ENCODE measurements around the gene NSRP1.
A peak's percentile ranks its signal among the peaks of the same experiment; 100 is the strongest.
"Not testable (repeated sequence)": the region's sequence is repeated elsewhere in the genome, so short reads cannot be mapped to it uniquely, and the experiment has no call there.

NSRP1 gene

GRCh38 chr17:30116345-30116660, 313 bp upstream of the NSRP1 start:
- POLR2A ChIA-PET: interaction anchor here (1.1 kb wide), 1 partner anchor 9 kb away, joined by 3 read pairs; no protein-coding TSS in a partner anchor
- CTCF ChIA-PET: interaction anchor here (4.4 kb wide), 1 partner anchor 12 kb away, joined by 35 read pairs; no protein-coding TSS in a partner anchor
- TF ChIP-seq ZNF384 (IDR thresholded peaks at IDR 0.05): no peak
- 0 out of 2 replicates have a peak, but pooled peaks have one; percentile 3 for TF ChIP-seq L3MBTL2 (conservative IDR thresholded peaks at IDR 0.05)

DNA sequence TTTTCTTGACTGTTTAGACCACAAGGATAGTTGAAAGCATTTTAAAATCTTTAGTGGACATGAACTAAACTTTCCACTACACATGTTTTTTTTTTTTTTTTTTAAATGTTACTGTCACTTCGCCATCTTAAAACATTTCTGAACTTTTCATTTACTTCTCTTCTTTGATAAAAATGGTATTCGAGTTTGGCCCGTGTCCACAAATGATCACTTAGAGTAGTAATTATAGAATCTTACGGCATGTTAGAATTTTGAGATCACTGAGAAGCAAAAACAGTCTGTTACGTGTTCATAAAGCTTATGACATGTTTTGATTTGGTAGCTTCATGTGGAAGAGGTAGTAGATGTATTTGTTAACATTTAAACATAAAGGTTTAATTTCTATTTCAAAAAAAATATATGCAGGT, 1.1 kb downstream of the NSRP1 start:
- no peak for DNase-seq (ENCODE audit: extremely low spot score)
- ChIA-PET POLR2A (interaction anchor here (1.0 to 2.3 kb wide), 5 partner anchors 8 to 174 kb away, joined by 3 to 9 read pairs (median 8); partner anchors contain the start of gene BLMH), CTCF (interaction anchor here (0.6 to 1.7 kb wide), 2 partner anchors 13 to 482 kb away, joined by 3 to 6 read pairs; no protein-coding TSS in a partner anchor)
- TF ChIP-seq L3MBTL2 (conservative IDR thresholded peaks at IDR 0.05) (no peak), HDGF (IDR thresholded peaks at IDR 0.05; ENCODE audit: borderline replicate concordance) (no peak), SUZ12 (IDR thresholded peaks at IDR 0.05) (no peak), ELF4 (IDR thresholded peaks at IDR 0.05) (no peak), TARDBP (IDR thresholded peaks at IDR 0.05) (no peak), ZNF384 (IDR thresholded peaks at IDR 0.05) (peak; percentile 70), LEF1 (IDR thresholded peaks at IDR 0.05; ENCODE audit: borderline replicate concordance) (no peak), SP1 (IDR thresholded peaks at IDR 0.05) (no peak)

More at GRCh38 chr17:30116345-30116660, 313 bp upstream of the NSRP1 start:
- DNase-seq (ENCODE audit: extremely low spot score): no peak

- DNase-seq (ENCODE audit: extremely low spot score): not testable (repeated sequence)
- CTCF ChIA-PET: interaction anchor here (0.6 to 1.7 kb wide), 2 partner anchors 14 to 54 kb away, joined by 4 to 6 read pairs; no protein-coding TSS in a partner anchor
- POLR2A ChIA-PET: interaction anchor here (1.0 to 2.3 kb wide), 2 partner anchors 106 to 173 kb away, joined by 3 to 8 read pairs; partner anchors contain the start of gene BLMH
- TF ChIP-seq ZNF384 (IDR thresholded peaks at IDR 0.05): peak; percentile 35; the same call in 1 of the 2 replicates
Measured at GRCh38 chr17:30118635-30119034, 2.0 kb downstream of the NSRP1 start.

DNA sequence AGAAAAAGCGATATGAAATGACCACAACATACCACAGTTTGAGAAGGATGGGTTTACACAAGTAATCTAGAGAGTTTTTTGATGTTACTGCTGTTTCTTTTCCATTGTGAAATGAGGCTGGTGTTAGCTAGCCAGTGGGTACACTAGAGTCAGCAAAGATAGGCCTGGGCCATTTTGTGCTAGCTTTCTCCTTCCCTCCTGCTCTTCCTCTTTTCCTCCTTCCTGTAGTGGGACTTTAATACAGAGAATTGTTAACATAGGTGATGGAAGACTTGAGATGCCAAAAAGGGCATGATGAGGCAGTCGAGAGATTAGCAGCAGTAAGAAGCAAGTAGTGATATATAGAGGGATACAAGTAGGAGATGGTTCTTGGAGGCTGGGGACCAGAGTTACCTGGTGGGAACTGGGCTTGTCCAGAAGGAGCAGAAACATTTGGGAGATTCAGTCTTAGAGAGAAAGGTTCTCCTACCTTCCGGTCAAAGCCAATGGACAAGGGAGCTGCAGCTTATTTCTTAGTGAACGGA, 7.7 kb downstream of the NSRP1 start:
- CTCF ChIA-PET: interaction anchor here (0.6 to 2.2 kb wide), 5 partner anchors 18 to 212 kb away, joined by 3 to 13 read pairs (median 4); no protein-coding TSS in a partner anchor
- TF ChIP-seq BHLHE40 (IDR thresholded peaks at IDR 0.05; ENCODE audit: borderline replicate concordance): no peak
- no peak for TF ChIP-seq ARNT (IDR thresholded peaks at IDR 0.05)
- no peak for TF ChIP-seq SUZ12 (IDR thresholded peaks at IDR 0.05)
- no peak for TF ChIP-seq ELF4 (IDR thresholded peaks at IDR 0.05)
- no peak for TF ChIP-seq NFRKB (IDR thresholded peaks at IDR 0.05)
- no peak for TF ChIP-seq L3MBTL2 (conservative IDR thresholded peaks at IDR 0.05)
- TF ChIP-seq HDGF (IDR thresholded peaks at IDR 0.05; ENCODE audit: borderline replicate concordance): no peak
- no peak for TF ChIP-seq FOXM1 (IDR thresholded peaks at IDR 0.05; ENCODE audit: borderline replicate concordance)
- TF ChIP-seq SP1 (IDR thresholded peaks at IDR 0.05): no peak
- no peak for TF ChIP-seq CTBP1 (IDR thresholded peaks at IDR 0.05; ENCODE audit: borderline replicate concordance)
- no peak for TF ChIP-seq FOXA1 (IDR thresholded peaks at IDR 0.05)
- no peak for TF ChIP-seq PKNOX1 (IDR thresholded peaks at IDR 0.05)
- no peak for TF ChIP-seq FOXK2 (IDR thresholded peaks at IDR 0.05)
- TF ChIP-seq ZNF384 (IDR thresholded peaks at IDR 0.05): no peak
- no peak for TF ChIP-seq TARDBP (IDR thresholded peaks at IDR 0.05)
- no peak for TF ChIP-seq LEF1 (IDR thresholded peaks at IDR 0.05; ENCODE audit: borderline replicate concordance)
- POLR2A ChIA-PET: interaction anchor here (0.7 to 2.4 kb wide), 2 partner anchors 20 to 167 kb away, joined by 5 to 8 read pairs; partner anchors contain the start of gene BLMH

GRCh38 chr17:30130121-30130520, 13.5 kb downstream of the NSRP1 start:
- TF ChIP-seq CTBP1 (IDR thresholded peaks at IDR 0.05; ENCODE audit: borderline replicate concordance) (no peak), HDGF (IDR thresholded peaks at IDR 0.05; ENCODE audit: borderline replicate concordance) (no peak), L3MBTL2 (conservative IDR thresholded peaks at IDR 0.05) (no peak)
- CTCF ChIA-PET: no interaction called here
- no peak for DNase-seq (ENCODE audit: extremely low spot score)
- POLR2A ChIA-PET: no interaction called here

More for the DNA sequence above, 7.7 kb downstream of the NSRP1 start:
- no peak for DNase-seq (ENCODE audit: extremely low spot score)

DNA sequence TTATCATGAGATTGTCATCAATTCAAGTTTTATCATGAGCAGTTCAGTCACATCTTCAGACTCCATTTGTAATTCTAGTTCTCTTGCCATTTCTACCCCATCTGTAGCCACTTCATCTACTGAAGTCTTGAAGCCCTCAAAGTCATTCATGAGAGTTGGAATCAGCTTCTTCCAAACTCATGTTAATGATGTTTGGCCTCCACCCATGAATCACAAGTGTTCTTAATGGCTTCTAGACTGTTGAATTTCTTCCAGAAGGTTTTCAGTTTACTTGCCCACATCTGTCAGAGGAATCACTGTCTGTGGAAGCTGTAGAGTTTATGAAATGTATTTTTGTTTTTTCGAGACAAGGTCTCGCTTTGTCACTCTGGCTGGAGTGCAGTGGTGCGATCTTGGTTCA, 16.0 kb downstream of the NSRP1 start:
- CTCF ChIA-PET: no interaction called here
- TF ChIP-seq FOXA1 (IDR thresholded peaks at IDR 0.05) (no peak), CTBP1 (IDR thresholded peaks at IDR 0.05; ENCODE audit: borderline replicate concordance) (no peak), SP1 (IDR thresholded peaks at IDR 0.05) (no peak), FOXK2 (IDR thresholded peaks at IDR 0.05) (no peak), FOXM1 (IDR thresholded peaks at IDR 0.05; ENCODE audit: borderline replicate concordance) (no peak), BHLHE40 (IDR thresholded peaks at IDR 0.05; ENCODE audit: borderline replicate concordance) (no peak), ARNT (IDR thresholded peaks at IDR 0.05) (no peak), ELF4 (IDR thresholded peaks at IDR 0.05) (no peak), ZNF384 (IDR thresholded peaks at IDR 0.05) (no peak), PKNOX1 (IDR thresholded peaks at IDR 0.05) (no peak), L3MBTL2 (conservative IDR thresholded peaks at IDR 0.05) (no peak), NFRKB (IDR thresholded peaks at IDR 0.05) (no peak), HDGF (IDR thresholded peaks at IDR 0.05; ENCODE audit: borderline replicate concordance) (no peak), TARDBP (IDR thresholded peaks at IDR 0.05) (no peak)
- POLR2A ChIA-PET: no interaction called here
- DNase-seq (ENCODE audit: extremely low spot score): no peak

DNA sequence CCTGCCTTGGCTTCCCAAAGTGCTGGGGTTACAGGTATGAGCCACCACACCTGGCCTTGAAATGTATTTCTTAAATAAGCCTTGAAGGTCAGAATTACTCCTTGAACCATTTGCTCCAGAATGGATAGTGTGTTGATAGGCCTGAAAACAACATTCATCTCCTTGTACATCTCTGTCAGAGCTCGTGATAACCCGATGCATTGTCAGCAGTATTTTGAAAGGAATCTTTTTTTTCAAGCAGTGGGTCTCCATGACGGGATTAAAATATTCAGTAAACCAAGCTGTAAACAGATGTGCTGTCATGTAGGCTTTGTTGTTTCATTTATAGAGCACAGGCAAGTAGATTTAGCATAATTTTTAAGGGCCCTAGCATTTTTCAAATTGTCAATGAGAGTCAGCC, 16.6 kb downstream of the NSRP1 start:
- ChIA-PET CTCF (no interaction called here), POLR2A (no interaction called here)
- no peak for DNase-seq (ENCODE audit: extremely low spot score)
- TF ChIP-seq ELF4 (IDR thresholded peaks at IDR 0.05) (no peak), SUZ12 (IDR thresholded peaks at IDR 0.05) (no peak), HDGF (IDR thresholded peaks at IDR 0.05; ENCODE audit: borderline replicate concordance) (no peak), BHLHE40 (IDR thresholded peaks at IDR 0.05; ENCODE audit: borderline replicate concordance) (no peak), CTBP1 (IDR thresholded peaks at IDR 0.05; ENCODE audit: borderline replicate concordance) (no peak), TARDBP (IDR thresholded peaks at IDR 0.05) (no peak), FOXM1 (IDR thresholded peaks at IDR 0.05; ENCODE audit: borderline replicate concordance) (no peak)

All from HEK293T (cell line).